Uterus (tissue), 2 donors: ENCODE data around the gene COBLL1.

Experiments used
- CTCF ChIP-seq, 4 experiments: fragments of 200-600 bp in 2 of 4; fragments of 450-650 bp in 2 of 4; sonication (generic) in 2 of 4; IDR thresholded peaks; one replicate each; pipeline ENCODE4 v1.5.1; 2016 to 2019; ENCODE audit warnings: antibody characterized with exemption in 4 of 4, mild to moderate bottlenecking in 2 of 4, moderate library complexity in 1 of 4
- POLR2A ChIP-seq, 2 donors: fragments of 450-650 bp; IDR thresholded peaks; one replicate each; pipeline ENCODE4 v1.6.1; 2016; ENCODE audit warnings: antibody characterized with exemption in 2 of 2, mild to moderate bottlenecking in 1 of 2, moderate library complexity in 1 of 2

- TF ChIP-seq CTCF (IDR thresholded peaks at IDR 0.05) = no peak
- no peak for TF ChIP-seq POLR2A (IDR thresholded peaks at IDR 0.05)
Observed at GRCh38 chr2:164800572-164800971, 41.1 kb downstream of the COBLL1 start.
